Smooth muscle cell of the brain vasculature (primary cell): Measurements from ENCODE around the gene ANTXR2.
"Not testable (repeated sequence)": the region's sequence is repeated elsewhere in the genome, so short reads cannot be mapped to it uniquely, and the experiment has no call there.

Experiments
- DNase-seq: peaks from one replicate; pipeline ENCODE4 v3.0.0-alpha.2; 2012; ENCODE audit warnings: low read depth, low spot score

Gene ANTXR2

GRCh38 chr4:79991100-79991499 is 81.9 kb downstream of the ANTXR2 start:
- not testable (repeated sequence) for DNase-seq

- no peak for DNase-seq
Observed at GRCh38 chr4:79987401-79987800, 85.6 kb downstream of the ANTXR2 start.

- DNase-seq: no peak
Observed at GRCh38 chr4:79983431-79983830, 89.6 kb downstream of the ANTXR2 start.

GRCh38 chr4:79982601-79983322 is 90.3 kb downstream of the ANTXR2 start:
- DNase-seq: no peak

GRCh38 chr4:79980448-79980847 is 92.6 kb downstream of the ANTXR2 start:
- no peak for DNase-seq

- DNase-seq: no peak
Observed at GRCh38 chr4:79979785-79980437, 93.1 kb downstream of the ANTXR2 start.

- no peak for DNase-seq
Observed at GRCh38 chr4:79977131-79977840, 95.7 kb downstream of the ANTXR2 start.

GRCh38 chr4:79964400-79965211 is 108.4 kb downstream of the ANTXR2 start:
- no peak for DNase-seq

- no peak for DNase-seq
Observed at GRCh38 chr4:79964020-79964399, 109.0 kb downstream of the ANTXR2 start.

- DNase-seq: no peak
Observed at GRCh38 chr4:79959652-79960051, 113.4 kb downstream of the ANTXR2 start.

- DNase-seq: no peak
Observed at GRCh38 chr4:79958466-79959264, 114.4 kb downstream of the ANTXR2 start.

GRCh38 chr4:79949178-79949577 is 123.9 kb downstream of the ANTXR2 start:
- DNase-seq: no peak

GRCh38 chr4:79948739-79949138 is 124.3 kb downstream of the ANTXR2 start:
- no peak for DNase-seq

- DNase-seq: no peak
Observed at GRCh38 chr4:79948261-79948660, 124.8 kb downstream of the ANTXR2 start.

GRCh38 chr4:79947386-79947785 is 125.6 kb downstream of the ANTXR2 start:
- no peak for DNase-seq

- DNase-seq: no peak
Observed at GRCh38 chr4:79935274-79935673, 137.8 kb downstream of the ANTXR2 start.

GRCh38 chr4:79934660-79935059 is 138.4 kb downstream of the ANTXR2 start:
- no peak for DNase-seq

GRCh38 chr4:79927931-79928330 is 145.1 kb downstream of the ANTXR2 start:
- no peak for DNase-seq

- DNase-seq: no peak
Observed at GRCh38 chr4:79923281-79923680, 149.7 kb downstream of the ANTXR2 start.

GRCh38 chr4:79922011-79922410 is 151.0 kb downstream of the ANTXR2 start:
- DNase-seq: no peak
